Measurements from ENCODE around the gene ZNF444. TPM values are rescaled to one million over a fixed set of nuclear protein-coding genes. Genes with fewer than 3 reads are reported as not detected.

ZNF444 gene
- 19.2 TPM for total RNA-seq
- long read RNA-seq, transcript ZNF444-201 (5 exons, 2,042 nt), result major isoform, 29 of 58 reads
- long read RNA-seq, transcript ZNF444-211 (5 exons, 1,906 nt), result minor isoform, 14 of 58 reads
- long read RNA-seq, partial matches to known transcripts, result 8 of 58 reads
- long read RNA-seq, other reads (novel, unspliced or antisense), result 7 of 58 reads

GRCh38 chr19:56140583-56141416, at the start of gene ZNF444:
TSS of gene ZNF444 (plus strand) at chr19:56141287. CDS start at chr19:56146912, 5,625 bp downstream.
- peak within 1 kb of the TSS; percentile 81 for H3K4me3 ChIP-seq
- TF ChIP-seq, protein P1, sequence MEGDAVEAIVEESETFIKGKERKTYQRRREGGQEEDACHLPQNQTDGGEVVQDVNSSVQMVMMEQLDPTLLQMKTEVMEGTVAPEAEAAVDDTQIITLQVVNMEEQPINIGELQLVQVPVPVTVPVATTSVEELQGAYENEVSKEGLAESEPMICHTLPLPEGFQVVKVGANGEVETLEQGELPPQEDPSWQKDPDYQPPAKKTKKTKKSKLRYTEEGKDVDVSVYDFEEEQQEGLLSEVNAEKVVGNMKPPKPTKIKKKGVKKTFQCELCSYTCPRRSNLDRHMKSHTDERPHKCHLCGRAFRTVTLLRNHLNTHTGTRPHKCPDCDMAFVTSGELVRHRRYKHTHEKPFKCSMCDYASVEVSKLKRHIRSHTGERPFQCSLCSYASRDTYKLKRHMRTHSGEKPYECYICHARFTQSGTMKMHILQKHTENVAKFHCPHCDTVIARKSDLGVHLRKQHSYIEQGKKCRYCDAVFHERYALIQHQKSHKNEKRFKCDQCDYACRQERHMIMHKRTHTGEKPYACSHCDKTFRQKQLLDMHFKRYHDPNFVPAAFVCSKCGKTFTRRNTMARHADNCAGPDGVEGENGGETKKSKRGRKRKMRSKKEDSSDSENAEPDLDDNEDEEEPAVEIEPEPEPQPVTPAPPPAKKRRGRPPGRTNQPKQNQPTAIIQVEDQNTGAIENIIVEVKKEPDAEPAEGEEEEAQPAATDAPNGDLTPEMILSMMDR (IDR thresholded peaks at IDR 0.05; ENCODE audit: borderline replicate concordance), result no peak
- H3K36me3 ChIP-seq, result no peaks in the 10 kb centered on the region
- peaks cover 23% of the 10 kb centered on the region for H3K4me1 ChIP-seq
- H3K9me3 ChIP-seq (replicated peaks), result no peaks in the 10 kb centered on the region
- intact Hi-C loops (cut with micrococcal nuclease), result no loop called here
- H3K27ac ChIP-seq (replicated peaks), result peak within 1 kb of the TSS; percentile 91
- H3K27me3 ChIP-seq (ENCODE audit: low read depth), result no peaks in the 10 kb centered on the region
- peak; percentile 98 for DNase-seq

GRCh38 chr19:56091751-56092546, 49.1 kb upstream of the ZNF444 start:
- DNase-seq, result no peak
- no peaks in the 10 kb centered on the region for H3K27me3 ChIP-seq (ENCODE audit: low read depth)
- peak overlapping the region; percentile 80 for H3K27ac ChIP-seq (replicated peaks)
- no peaks in the 10 kb centered on the region for H3K9me3 ChIP-seq (replicated peaks)
- H3K36me3 ChIP-seq, result peaks cover 22% of the 10 kb centered on the region
- H3K4me3 ChIP-seq, result peak overlapping the region; percentile 45
- TF ChIP-seq, protein P1 (IDR thresholded peaks at IDR 0.05; ENCODE audit: borderline replicate concordance), result no peak
- intact Hi-C loops (cut with micrococcal nuclease), result no loop called here
- H3K4me1 ChIP-seq, result peaks cover 41% of the 10 kb centered on the region

- intact Hi-C loops (cut with micrococcal nuclease), result no loop called here
- Histone ChIP-seq H3K36me3 (peaks cover 18% of the 10 kb centered on the region), H3K27me3 (ENCODE audit: low read depth) (no peaks in the 10 kb centered on the region), H3K9me3 (replicated peaks) (no peaks in the 10 kb centered on the region), H3K4me1 (peaks cover 51% of the 10 kb centered on the region), H3K4me3 (no peak overlapping the region), H3K27ac (replicated peaks) (no peak overlapping the region)
- TF ChIP-seq, protein P1 (IDR thresholded peaks at IDR 0.05; ENCODE audit: borderline replicate concordance), result no peak
- DNase-seq, result no peak
Measured at GRCh38 chr19:56092685-56093631, 48.1 kb upstream of the ZNF444 start.

GRCh38 chr19:56094449-56094848, 46.6 kb upstream of the ZNF444 start:
- Histone ChIP-seq H3K9me3 (replicated peaks) (no peaks in the 10 kb centered on the region), H3K27me3 (ENCODE audit: low read depth) (no peaks in the 10 kb centered on the region), H3K36me3 (peaks cover 10% of the 10 kb centered on the region), H3K4me3 (no peak overlapping the region), H3K27ac (replicated peaks) (no peak overlapping the region), H3K4me1 (peaks cover 45% of the 10 kb centered on the region)
- DNase-seq, result no peak
- TF ChIP-seq, protein P1 (IDR thresholded peaks at IDR 0.05; ENCODE audit: borderline replicate concordance), result no peak
- intact Hi-C loops (cut with micrococcal nuclease), result no loop called here
